Muscle layer of colon (tissue), 2 donors: ENCODE measurements around the gene NKX3-2.
A peak's percentile ranks its signal among the peaks of the same experiment; 100 is the strongest.

ENCODE experiments used
- H3K27ac ChIP-seq: one replicate; pipeline ENCODE4 v1.7.0; 2013; ENCODE audit warnings: low read depth, mild to moderate bottlenecking, low read length, moderate library complexity
- H3K27me3 ChIP-seq, 2 donors: one replicate each; pipeline ENCODE4 v1.7.0; 2013; ENCODE audit warnings: low read length in 2 of 2, mild to moderate bottlenecking in 2 of 2; ENCODE audit not compliant: insufficient read depth in 2 of 2, control insufficient read depth in 1 of 2
- H3K36me3 ChIP-seq: one replicate; pipeline ENCODE4 v1.7.0; 2013; ENCODE audit warnings: mild to moderate bottlenecking, low read length; ENCODE audit not compliant: insufficient read depth
- H3K4me1 ChIP-seq: one replicate; pipeline ENCODE4 v1.7.0; 2013; ENCODE audit warnings: mild to moderate bottlenecking, low read length; ENCODE audit not compliant: insufficient read depth
- H3K4me3 ChIP-seq, 2 donors: one replicate each; pipeline ENCODE4 v1.7.0; 2013; ENCODE audit warnings: low read length in 2 of 2, low read depth in 1 of 2, mild to moderate bottlenecking in 1 of 2, moderate library complexity in 1 of 2
- H3K9ac ChIP-seq: one replicate; pipeline ENCODE4 v1.7.0; 2013; ENCODE audit warnings: low read length
- H3K9me3 ChIP-seq: one replicate; pipeline ENCODE4 v1.7.0; 2013; ENCODE audit warnings: mild to moderate bottlenecking, low read length
- donor health status: abdominal sarcoma.
- donor health status: Adenocarcinoma of cecum.

The NKX3-2 gene

GRCh38 chr4:13528821-13529127 lies 15.5 kb downstream of the NKX3-2 start:
- Histone ChIP-seq H3K36me3 (no peaks in the 10 kb centered on the region), H3K4me3 (no peak overlapping the region), H3K27me3 (peaks cover 20 to 42% of the 10 kb centered on the region in 2 donors), H3K27ac (no peak overlapping the region), H3K9me3 (peaks cover 12% of the 10 kb centered on the region), H3K9ac (no peak overlapping the region), H3K4me1 (peaks cover 4% of the 10 kb centered on the region)

- Histone ChIP-seq H3K9ac (no peak overlapping the region), H3K27me3 (peaks cover 22 to 47% of the 10 kb centered on the region in 2 donors), H3K9me3 (peaks cover 13% of the 10 kb centered on the region), H3K27ac (no peak overlapping the region), H3K36me3 (no peaks in the 10 kb centered on the region), H3K4me3 (no peak overlapping the region), H3K4me1 (peaks cover 4% of the 10 kb centered on the region)
Measured at GRCh38 chr4:13527981-13528820, 16.1 kb downstream of the NKX3-2 start.

- no peak overlapping the region for H3K27ac ChIP-seq
- no peak overlapping the region for H3K9ac ChIP-seq
- H3K4me1 ChIP-seq: peaks cover 4% of the 10 kb centered on the region
- peaks cover 25 to 56% of the 10 kb centered on the region in 2 donors for H3K27me3 ChIP-seq
- H3K4me3 ChIP-seq: peak overlapping the region in 1 of 2 donors; percentile 9
- no peaks in the 10 kb centered on the region for H3K36me3 ChIP-seq
- peaks cover 13% of the 10 kb centered on the region for H3K9me3 ChIP-seq
Measured at GRCh38 chr4:13527192-13527980, 16.9 kb downstream of the NKX3-2 start.

- no peak overlapping the region for H3K4me3 ChIP-seq
- no peaks in the 10 kb centered on the region for H3K36me3 ChIP-seq
- H3K27me3 ChIP-seq: peaks cover 25 to 59% of the 10 kb centered on the region in 2 donors
- peaks cover 13% of the 10 kb centered on the region for H3K9me3 ChIP-seq
- peaks cover 4% of the 10 kb centered on the region for H3K4me1 ChIP-seq
- H3K27ac ChIP-seq: no peak overlapping the region
- H3K9ac ChIP-seq: no peak overlapping the region
Measured at GRCh38 chr4:13526658-13527057, 17.6 kb downstream of the NKX3-2 start.

GRCh38 chr4:13525606-13526281 lies 18.6 kb downstream of the NKX3-2 start:
- peaks cover 13% of the 10 kb centered on the region for H3K9me3 ChIP-seq
- peaks cover 25 to 56% of the 10 kb centered on the region in 2 donors for H3K27me3 ChIP-seq
- H3K4me1 ChIP-seq: peaks cover 4% of the 10 kb centered on the region
- H3K36me3 ChIP-seq: no peaks in the 10 kb centered on the region
- no peak overlapping the region for H3K4me3 ChIP-seq
- no peak overlapping the region for H3K27ac ChIP-seq
- no peak overlapping the region for H3K9ac ChIP-seq

- Histone ChIP-seq H3K27me3 (peaks cover 25 to 56% of the 10 kb centered on the region in 2 donors), H3K4me1 (peaks cover 4% of the 10 kb centered on the region), H3K9me3 (peaks cover 13% of the 10 kb centered on the region), H3K9ac (no peak overlapping the region), H3K4me3 (no peak overlapping the region), H3K36me3 (no peaks in the 10 kb centered on the region), H3K27ac (no peak overlapping the region)
Measured at GRCh38 chr4:13524504-13525243, 19.6 kb downstream of the NKX3-2 start.

- Histone ChIP-seq H3K9me3 (peaks cover 13% of the 10 kb centered on the region), H3K4me3 (no peak overlapping the region), H3K9ac (no peak overlapping the region), H3K27me3 (peaks cover 25 to 51% of the 10 kb centered on the region in 2 donors), H3K36me3 (no peaks in the 10 kb centered on the region), H3K27ac (no peak overlapping the region), H3K4me1 (peaks cover 4% of the 10 kb centered on the region)
Measured at GRCh38 chr4:13523591-13524503, 20.5 kb downstream of the NKX3-2 start.

GRCh38 chr4:13523105-13523477 lies 21.2 kb downstream of the NKX3-2 start:
- no peak overlapping the region for H3K9ac ChIP-seq
- no peak overlapping the region for H3K4me3 ChIP-seq
- peaks cover 1% of the 10 kb centered on the region for H3K4me1 ChIP-seq
- H3K36me3 ChIP-seq: no peaks in the 10 kb centered on the region
- H3K27ac ChIP-seq: no peak overlapping the region
- peaks cover 13% of the 10 kb centered on the region for H3K9me3 ChIP-seq
- H3K27me3 ChIP-seq: peaks cover 20 to 51% of the 10 kb centered on the region in 2 donors

GRCh38 chr4:13522282-13523104 lies 21.8 kb downstream of the NKX3-2 start:
- no peak overlapping the region for H3K9ac ChIP-seq
- peaks cover 20 to 48% of the 10 kb centered on the region in 2 donors for H3K27me3 ChIP-seq
- peaks cover 13% of the 10 kb centered on the region for H3K9me3 ChIP-seq
- no peaks in the 10 kb centered on the region for H3K36me3 ChIP-seq
- no peaks in the 10 kb centered on the region for H3K4me1 ChIP-seq
- H3K4me3 ChIP-seq: no peak overlapping the region
- H3K27ac ChIP-seq: no peak overlapping the region

GRCh38 chr4:13521047-13521446 lies 23.3 kb downstream of the NKX3-2 start:
- Histone ChIP-seq H3K4me1 (no peaks in the 10 kb centered on the region), H3K36me3 (no peaks in the 10 kb centered on the region), H3K9me3 (peaks cover 13% of the 10 kb centered on the region), H3K27ac (no peak overlapping the region), H3K27me3 (peaks cover 14 to 37% of the 10 kb centered on the region in 2 donors), H3K4me3 (no peak overlapping the region), H3K9ac (no peak overlapping the region)
